CD4-positive, alpha-beta T cell treated with Interleukin-21 for 1 hour (primary cell): ENCODE data around the gene BEST4.
"Not testable (repeated sequence)": the region's sequence is repeated elsewhere in the genome, so short reads cannot be mapped to it uniquely, and the experiment has no call there.

Experiments
- DNase-seq: peaks from one replicate; pipeline ENCODE4 v3.0.0-alpha.2; 2020

BEST4 gene

GRCh38 chr1:44819196-44819607, 31.2 kb upstream of the BEST4 start:
- DNase-seq, result no peak

GRCh38 chr1:44817771-44818495, 30.0 kb upstream of the BEST4 start:
- DNase-seq, result no peak

- DNase-seq, result no peak
Measured at GRCh38 chr1:44817307-44817706, 29.3 kb upstream of the BEST4 start.

- not testable (repeated sequence) for DNase-seq
Measured at GRCh38 chr1:44815926-44816325, 28.0 kb upstream of the BEST4 start.

- no peak for DNase-seq
Measured at GRCh38 chr1:44812822-44813543, 25.0 kb upstream of the BEST4 start.

- DNase-seq, result no peak
Measured at GRCh38 chr1:44811234-44811633, 23.3 kb upstream of the BEST4 start.

GRCh38 chr1:44810762-44811105, 22.8 kb upstream of the BEST4 start:
- DNase-seq, result not testable (repeated sequence)

- peak; percentile 61 for DNase-seq
Measured at GRCh38 chr1:44810101-44810761, 22.3 kb upstream of the BEST4 start.

- DNase-seq, result peak; percentile 92
Measured at GRCh38 chr1:44808938-44809917, 21.3 kb upstream of the BEST4 start.

- DNase-seq, result peak; percentile 86
Measured at GRCh38 chr1:44808063-44808937, 20.3 kb upstream of the BEST4 start, which contains the start of gene BTBD19. Gene BTBD19, plus strand, starts transcription at chr1:44808523. Its CDS starts 298 bp downstream, at chr1:44808821.

GRCh38 chr1:44807364-44808062, 19.5 kb upstream of the BEST4 start:
- peak; percentile 94 for DNase-seq

- no peak for DNase-seq
Measured at GRCh38 chr1:44806704-44807363, 18.9 kb upstream of the BEST4 start, which contains the start of gene DYNLT4. Gene DYNLT4, minus strand, starts transcription at chr1:44807351. Its CDS starts 683 bp downstream, at chr1:44806668.

GRCh38 chr1:44806025-44806703, 18.2 kb upstream of the BEST4 start:
- DNase-seq, result no peak

GRCh38 chr1:44805311-44806024, 17.5 kb upstream of the BEST4 start:
- DNase-seq, result no peak

- no peak for DNase-seq
Measured at GRCh38 chr1:44803312-44804095, 15.5 kb upstream of the BEST4 start.

GRCh38 chr1:44803062-44803311, 15.0 kb upstream of the BEST4 start:
- no peak for DNase-seq

GRCh38 chr1:44802306-44803061, 14.5 kb upstream of the BEST4 start:
- DNase-seq, result no peak
